CD4-positive, alpha-beta T cell treated with Interleukin-17A for 4 hours (primary cell): ENCODE results near the gene PTPN1.

Source experiments
- DNase-seq: peaks from one replicate; pipeline ENCODE4 v3.0.0-alpha.2; 2020; ENCODE audit warnings: mixed read lengths

PTPN1 gene

DNA sequence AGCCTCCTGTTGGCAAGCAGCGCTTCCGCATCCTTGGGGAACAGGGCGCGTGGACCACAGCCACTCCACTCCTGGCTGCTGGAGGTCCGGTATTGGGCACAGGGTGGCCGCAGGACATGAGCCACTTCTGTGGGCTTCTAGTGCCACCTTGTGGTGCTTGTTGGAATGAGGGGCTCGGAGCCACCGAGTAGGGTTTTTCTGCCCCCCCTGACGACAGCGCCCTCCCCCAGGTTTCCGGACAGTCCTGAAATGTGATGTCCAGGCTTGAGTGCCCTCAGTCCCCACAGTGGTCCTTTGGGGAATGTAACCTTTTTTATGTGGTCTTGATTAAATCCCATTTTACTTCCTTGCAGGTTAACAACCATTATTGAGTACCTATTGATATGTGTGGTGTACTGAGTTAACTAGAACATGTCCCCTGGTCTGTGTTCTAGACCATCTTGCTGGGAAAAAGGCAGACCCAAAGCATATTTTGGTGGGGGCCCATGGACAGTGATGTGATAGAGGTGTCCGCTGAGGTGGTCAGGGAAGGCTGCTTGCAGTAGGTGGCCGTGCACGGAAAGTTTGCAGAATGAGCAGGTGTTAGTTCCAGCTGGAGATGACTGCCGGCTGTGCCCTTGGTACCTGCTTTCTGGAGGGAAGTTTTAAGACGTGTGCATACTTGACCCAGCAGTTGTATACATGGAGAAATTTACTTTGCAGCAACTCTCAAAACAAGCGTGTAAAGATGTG lies 70.0 kb downstream of the PTPN1 start:
- DNase-seq, result peak; percentile 64

- DNase-seq, result no peak
These were observed 70.8 kb downstream of the PTPN1 start for GRCh38 chr20:50580842-50581544.

DNA sequence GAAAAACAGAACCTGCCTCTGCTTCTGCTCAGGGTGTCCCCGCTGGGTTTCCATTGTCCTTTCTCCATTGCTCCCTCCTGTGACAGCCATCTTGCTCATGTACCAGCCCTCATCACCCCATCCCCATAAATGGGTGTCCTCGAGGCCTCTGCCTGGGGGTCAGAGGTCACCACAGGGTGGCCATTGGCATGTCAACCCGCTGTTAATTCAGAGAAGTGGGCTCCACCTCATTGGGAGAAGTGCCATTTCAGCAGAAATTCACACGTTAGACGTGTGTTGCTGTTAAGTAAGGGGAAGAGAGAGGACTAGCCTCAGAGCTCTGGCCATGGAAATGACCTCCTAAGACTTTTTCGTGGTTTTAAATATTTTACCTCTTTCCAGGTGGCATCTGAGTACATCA lies 71.9 kb downstream of the PTPN1 start:
- no peak for DNase-seq

- no peak for DNase-seq
These were observed 72.5 kb downstream of the PTPN1 start for GRCh38 chr20:50582591-50583234.

DNA sequence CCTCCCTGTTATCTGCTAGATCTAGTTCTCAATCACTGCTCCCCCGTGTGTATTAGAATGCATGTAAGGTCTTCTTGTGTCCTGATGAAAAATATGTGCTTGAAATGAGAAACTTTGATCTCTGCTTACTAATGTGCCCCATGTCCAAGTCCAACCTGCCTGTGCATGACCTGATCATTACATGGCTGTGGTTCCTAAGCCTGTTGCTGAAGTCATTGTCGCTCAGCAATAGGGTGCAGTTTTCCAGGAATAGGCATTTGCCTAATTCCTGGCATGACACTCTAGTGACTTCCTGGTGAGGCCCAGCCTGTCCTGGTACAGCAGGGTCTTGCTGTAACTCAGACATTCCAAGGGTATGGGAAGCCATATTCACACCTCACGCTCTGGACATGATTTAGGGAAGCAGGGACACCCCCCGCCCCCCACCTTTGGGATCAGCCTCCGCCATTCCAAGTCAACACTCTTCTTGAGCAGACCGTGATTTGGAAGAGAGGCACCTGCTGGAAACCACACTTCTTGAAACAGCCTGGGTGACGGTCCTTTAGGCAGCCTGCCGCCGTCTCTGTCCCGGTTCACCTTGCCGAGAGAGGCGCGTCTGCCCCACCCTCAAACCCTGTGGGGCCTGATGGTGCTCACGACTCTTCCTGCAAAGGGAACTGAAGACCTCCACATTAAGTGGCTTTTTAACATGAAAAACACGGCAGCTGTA lies 73.4 kb downstream of the PTPN1 start:
- DNase-seq, result no peak

DNA sequence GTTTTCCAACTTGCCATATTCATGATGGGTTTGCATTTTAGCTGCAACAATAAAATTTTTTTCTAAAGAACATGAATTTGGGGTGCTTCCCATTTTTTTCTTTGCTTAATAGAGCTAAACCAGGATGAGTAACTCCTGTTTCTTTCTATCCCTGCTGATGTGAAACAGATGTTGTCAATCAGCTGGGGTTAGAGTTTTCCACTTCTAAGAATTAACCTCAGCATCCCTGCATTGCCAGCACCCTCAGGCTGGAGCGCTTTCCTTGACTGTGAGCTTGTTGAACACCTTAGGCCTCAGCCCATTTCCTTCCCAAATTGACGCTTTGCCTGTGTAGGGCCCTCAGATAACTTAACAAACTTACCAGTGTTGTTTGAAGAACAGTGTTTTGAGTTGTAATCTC lies 74.5 kb downstream of the PTPN1 start:
- no peak for DNase-seq

DNA sequence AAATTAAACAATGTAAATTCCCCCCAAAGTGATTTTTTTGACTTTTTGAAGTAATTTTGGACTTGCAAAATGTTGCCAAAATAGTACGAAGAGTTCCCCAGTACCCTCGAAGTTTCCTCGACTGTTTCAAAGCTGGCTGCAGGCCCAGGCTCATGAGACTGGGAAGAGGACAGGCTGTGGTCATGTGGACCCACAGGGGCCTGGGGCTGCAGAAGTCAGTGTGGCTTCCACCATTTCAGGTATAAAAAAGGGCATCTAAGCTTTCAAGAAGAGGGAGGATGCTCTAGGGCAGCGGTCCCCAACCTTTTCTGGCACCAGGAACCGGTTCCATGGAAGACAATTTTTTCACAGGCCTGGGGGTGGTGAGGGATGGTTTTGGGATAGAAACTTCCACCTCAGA lies 75.0 kb downstream of the PTPN1 start:
- no peak for DNase-seq

DNA sequence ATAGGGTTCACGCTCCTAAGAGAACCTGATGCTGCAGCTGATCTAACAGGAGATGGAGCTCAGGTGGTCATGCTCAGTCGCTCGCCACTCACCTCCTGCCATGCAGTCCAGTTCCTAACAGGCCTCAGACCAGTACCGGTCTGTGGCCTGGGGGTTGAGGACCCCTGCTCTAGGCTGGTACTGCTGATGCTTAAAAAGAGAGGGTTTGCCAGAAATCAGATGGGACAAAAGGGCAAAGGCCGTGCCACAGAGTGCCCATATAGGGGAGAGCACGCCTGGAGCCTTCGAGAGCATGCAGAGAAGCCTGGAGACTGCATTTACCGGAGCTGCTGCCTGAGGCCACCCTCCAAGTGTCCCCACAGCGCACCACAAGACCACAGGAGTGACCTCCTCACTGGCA lies 75.5 kb downstream of the PTPN1 start:
- DNase-seq, result no peak

- DNase-seq, result no peak
These were observed 76.5 kb downstream of the PTPN1 start for GRCh38 chr20:50586531-50587232.

- no peak for DNase-seq
These were observed 77.2 kb downstream of the PTPN1 start for GRCh38 chr20:50587291-50587961.

DNA sequence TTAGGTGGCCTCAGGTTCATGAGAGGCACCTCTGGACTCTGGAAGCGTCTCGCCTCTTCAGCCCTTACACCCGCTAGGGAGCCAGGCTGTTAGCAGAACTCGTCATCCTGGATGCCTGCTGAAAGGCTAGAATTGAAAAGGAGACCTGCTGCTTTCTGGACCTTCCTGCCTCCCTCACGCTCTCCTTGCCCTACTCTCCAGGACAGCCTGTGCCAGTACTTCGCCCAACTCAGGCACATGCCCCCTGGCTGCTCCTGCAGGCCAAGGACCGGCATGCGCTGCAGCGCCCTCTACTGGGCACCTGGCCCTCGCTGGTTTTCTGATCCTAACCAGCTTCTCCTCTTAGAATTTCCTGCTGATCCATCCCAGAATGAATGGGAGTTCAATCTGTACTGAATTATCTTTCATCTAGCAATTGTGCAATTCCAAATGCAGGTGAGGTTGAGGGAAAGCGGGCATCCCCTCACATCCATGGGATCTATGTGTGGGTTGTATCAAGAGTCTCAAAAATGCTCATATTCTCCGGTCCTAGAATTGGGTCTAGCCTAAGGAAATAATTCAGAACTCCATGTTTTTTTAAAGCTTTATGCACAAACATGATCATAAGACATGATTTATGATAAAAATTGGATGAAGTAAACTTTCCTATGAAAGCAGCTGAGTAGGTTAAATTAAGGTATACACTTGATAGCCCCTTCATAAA lies 78.0 kb downstream of the PTPN1 start:
- peak; percentile 83 for DNase-seq

DNA sequence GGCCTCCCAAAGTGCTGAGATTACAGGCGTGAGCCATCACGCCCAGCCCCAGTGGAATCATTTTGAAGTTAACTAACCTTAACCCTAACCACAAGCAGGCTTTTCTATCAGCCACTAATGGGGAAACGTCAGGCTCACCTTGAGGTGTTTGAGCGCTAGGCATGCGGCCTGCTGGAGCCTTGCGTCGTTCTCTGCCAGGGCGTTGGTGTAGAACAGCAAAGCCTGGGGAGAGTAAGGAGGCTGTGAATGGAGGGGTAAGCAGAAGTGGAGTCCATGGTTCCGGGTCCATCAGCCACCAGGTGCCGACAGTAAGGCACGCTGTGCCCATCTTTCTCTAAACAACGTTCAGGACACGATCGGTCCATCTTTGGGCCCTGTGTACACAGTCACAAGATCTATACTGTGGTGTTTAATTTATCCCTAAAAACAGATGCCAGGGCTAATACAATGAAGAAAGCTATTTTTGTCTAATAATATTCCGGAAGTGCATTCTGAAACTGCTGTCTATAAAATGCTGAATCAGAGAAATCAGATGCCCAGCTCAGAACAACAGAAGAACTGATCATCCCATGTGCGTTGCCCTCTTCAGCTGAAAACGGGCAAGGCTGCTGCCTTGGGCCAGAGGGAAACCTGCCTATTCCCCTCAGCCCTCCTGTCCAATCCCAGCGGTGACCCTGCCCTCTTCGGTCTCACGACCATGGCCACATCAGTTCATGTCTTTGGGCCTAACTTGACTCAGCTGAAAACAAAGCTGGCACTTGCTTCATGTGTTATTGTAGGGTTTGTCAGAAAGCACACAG lies 79.6 kb downstream of the PTPN1 start:
- no peak for DNase-seq

DNA sequence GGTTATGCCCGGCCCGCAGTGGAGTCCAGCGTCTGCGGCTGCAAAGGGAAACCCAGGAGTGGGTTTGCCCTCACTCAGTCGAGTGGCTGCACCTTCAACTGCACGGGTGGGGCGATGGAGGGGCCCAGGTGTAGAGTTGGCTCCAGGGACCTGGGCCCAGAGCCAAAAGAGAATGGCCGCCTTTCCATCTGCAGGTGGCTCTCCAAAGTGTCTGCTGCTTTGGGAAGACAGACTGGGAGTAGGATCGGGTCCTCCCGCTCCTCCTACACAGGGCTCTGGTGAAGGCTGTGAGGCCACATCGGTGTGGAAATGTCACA lies 80.1 kb downstream of the PTPN1 start:
- no peak for DNase-seq

- DNase-seq, result no peak
These were observed 81.2 kb downstream of the PTPN1 start for GRCh38 chr20:50591233-50591852.

DNA sequence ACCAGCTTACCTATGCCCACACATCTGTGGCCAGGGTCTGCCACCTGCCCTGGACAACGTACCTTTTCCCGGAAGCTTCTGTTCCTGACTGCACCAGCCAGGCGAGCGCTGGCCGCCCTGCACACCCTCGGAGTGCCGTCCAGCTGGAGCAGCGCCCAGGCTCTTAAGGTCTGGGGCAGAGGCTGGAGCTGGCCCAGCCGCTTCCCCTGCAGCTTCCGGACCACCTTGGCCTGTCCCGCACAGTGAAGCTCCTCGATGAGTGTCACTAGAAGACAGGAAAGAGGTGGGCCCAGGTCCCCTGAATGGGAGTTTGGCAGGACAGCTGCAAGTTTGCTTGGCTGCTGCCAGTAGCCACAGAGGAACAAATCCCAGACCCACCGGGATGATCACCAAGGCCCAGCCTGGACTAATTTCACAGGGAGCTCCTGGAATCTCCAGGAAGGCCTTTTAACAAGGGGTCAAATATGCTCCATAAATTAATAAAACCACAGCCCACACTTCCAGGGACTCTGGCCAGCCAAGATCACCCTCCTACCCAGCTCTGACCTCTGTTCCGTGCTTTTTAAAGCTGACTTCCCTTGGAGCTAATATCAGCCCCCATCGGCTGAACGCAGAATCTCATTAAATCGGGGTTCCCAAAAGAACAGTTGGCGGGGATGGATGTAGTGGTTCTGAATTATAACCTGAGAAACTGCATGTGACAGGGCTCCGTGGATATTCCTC lies 82.3 kb downstream of the PTPN1 start:
- no peak for DNase-seq

GRCh38 chr20:50593005-50593335 lies 82.8 kb downstream of the PTPN1 start:
- no peak for DNase-seq

DNA sequence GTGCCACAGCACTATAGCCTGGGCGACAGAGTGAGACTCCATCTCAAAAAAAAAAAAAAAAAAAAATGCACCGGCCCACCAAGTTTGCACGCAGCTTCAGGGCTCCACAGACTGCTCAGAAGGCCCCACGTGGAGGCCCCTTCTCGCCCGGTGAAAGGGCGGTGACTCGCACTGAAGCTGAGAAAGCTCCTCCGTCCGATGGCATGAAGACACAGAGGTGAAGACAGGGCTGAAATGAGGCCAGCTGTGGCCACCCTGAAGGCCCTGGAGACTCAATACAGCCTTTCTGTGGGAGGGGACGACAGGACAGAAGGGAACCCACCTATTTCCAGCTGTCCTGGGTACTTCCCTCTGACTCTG lies 84.0 kb downstream of the PTPN1 start:
- no peak for DNase-seq

- no peak for DNase-seq
These were observed 84.6 kb downstream of the PTPN1 start for GRCh38 chr20:50594591-50595432.

- DNase-seq, result no peak
These were observed 85.3 kb downstream of the PTPN1 start for GRCh38 chr20:50595433-50595895.
